ENCODE measurements around the gene ARIH1. TPM values are rescaled to one million over a fixed set of nuclear protein-coding genes. Genes with fewer than 3 reads are reported as not detected.

The ARIH1 gene
- total and polyA plus RNA-seq, 2 of the 4 experiments (the other 2 are of a cell fraction) = 24.0 to 41.2 TPM

- H3K27ac ChIP-seq (ENCODE audit: insufficient read depth, low read length) = no peak overlapping the region
- no peak overlapping the region for H3K4me3 ChIP-seq (ENCODE audit: insufficient read depth, low read depth, low read length)
- 17% methylated on average over 1 of the region's 1 CpG; no CpG with 5 or more reads in 1 of the 2 experiments for WGBS, 2 experiments (ENCODE audit: extremely low coverage in 2 of 2, insufficient read length in 1 of 2)
- no peak overlapping the region for H3K9ac ChIP-seq (ENCODE audit: low read depth, low read length)
- no peak overlapping the region for H2BK5ac ChIP-seq (ENCODE audit: low read depth, low read length, poor library complexity, severe bottlenecking)
- ATAC-seq (ENCODE audit: low read depth) (no peak), DNase-seq (no peak)
- H2BK15ac ChIP-seq (ENCODE audit: low read depth, low read length) = no peak overlapping the region
- no peak overlapping the region for H4K8ac ChIP-seq (ENCODE audit: low read depth in 2 of 2, low read length in 2 of 2)
- ChIA-PET CTCF (interaction anchor here (0.7 to 1.5 kb wide), 2 partner anchors 9 to 93 kb away, joined by 3 to 5 read pairs; no protein-coding TSS in a partner anchor), POLR2A (ENCODE audit: unreplicated experiment) (no interaction called here)
- H3K4me2 ChIP-seq (ENCODE audit: low read depth, low read length) = no peak overlapping the region
- no peaks in the 10 kb centered on the region for H3K36me3 ChIP-seq (ENCODE audit: control insufficient read depth, insufficient read depth, low read length)
- H4K5ac ChIP-seq (ENCODE audit: low read depth, low read length) = no peak overlapping the region
- intact Hi-C loops (cut with micrococcal nuclease) (no loop called here), in situ Hi-C loops (cut with MboI; ENCODE audit: low sequenced_read_pairs) (no loop called here), dilution Hi-C loops (cut with HindIII; ENCODE audit: low sequenced_read_pairs, unreplicated experiment) (no loop called here)
- no peak overlapping the region for H2AK9ac ChIP-seq (replicated peaks; ENCODE audit: low read depth, low read length, poor library complexity)
- BruUV-seq (replicated peaks) = no TSS peak
- no peaks in the 10 kb centered on the region for H3K9me3 ChIP-seq (ENCODE audit: control insufficient read depth, insufficient read depth, low read length)
- no peak overlapping the region for H3K56ac ChIP-seq (ENCODE audit: extremely low read depth, insufficient read depth, low read length)
- H2BK20ac ChIP-seq (ENCODE audit: low read depth, low read length) = no peak overlapping the region
- no peaks in the 10 kb centered on the region for H3K9me1 ChIP-seq (ENCODE audit: insufficient read depth, low read length)
- H3K4me1 ChIP-seq (ENCODE audit: control insufficient read depth, insufficient read depth, low read length) = no peaks in the 10 kb centered on the region
- H2AFZ ChIP-seq (replicated peaks; ENCODE audit: low read length, poor library complexity) = no peak overlapping the region
- TF ChIP-seq RAD21 (IDR thresholded peaks at IDR 0.05; ENCODE audit: low read length) (no peak), CTCF (conservative IDR thresholded peaks at IDR 0.05; ENCODE audit: low read depth, low read length) (no peak), POLR2A (IDR thresholded peaks at IDR 0.05; ENCODE audit: low read depth, low read length) (no peak), USF2 (IDR thresholded peaks at IDR 0.05; ENCODE audit: low read depth, low read length) (no peak), ELK1 (IDR thresholded peaks at IDR 0.05; ENCODE audit: borderline replicate concordance, low read depth, low read length) (no peak), NFE2L2 (IDR thresholded peaks at IDR 0.05; ENCODE audit: low read depth, low read length) (no peak), MXI1 (IDR thresholded peaks at IDR 0.05; ENCODE audit: borderline replicate concordance, low read depth, low read length) (no peak), CHD1 (IDR thresholded peaks at IDR 0.05; ENCODE audit: low read depth, low read length) (no peak), MAZ (IDR thresholded peaks at IDR 0.05; ENCODE audit: borderline replicate concordance, low read depth, low read length) (no peak), FOS (IDR thresholded peaks at IDR 0.05; ENCODE audit: low read depth, low read length) (no peak)
- H3K79me1 ChIP-seq (ENCODE audit: low read depth in 1 of 2, low read length in 2 of 2) = no peaks in the 10 kb centered on the region
- H4K20me1 ChIP-seq (ENCODE audit: insufficient read depth, low read length) = no peaks in the 10 kb centered on the region
- no peak overlapping the region for H2AK5ac ChIP-seq (ENCODE audit: low read depth, low read length)
- no peak overlapping the region for H3K23ac ChIP-seq (ENCODE audit: low read depth, low read length)
- H3K14ac ChIP-seq (replicated peaks; ENCODE audit: low read depth, low read length) = no peak overlapping the region
- no peak overlapping the region for H3K18ac ChIP-seq (ENCODE audit: low read depth, low read length)
- peaks cover 4% of the 10 kb centered on the region for H3K27me3 ChIP-seq (ENCODE audit: control insufficient read depth, insufficient read depth, low read length)
- no peak overlapping the region for H3K4ac ChIP-seq (ENCODE audit: low read depth, low read length)
- H2BK120ac ChIP-seq (ENCODE audit: low read depth, low read length) = no peak overlapping the region
- H4K91ac ChIP-seq (ENCODE audit: insufficient read depth, low read depth, low read length) = no peak overlapping the region
Measured at GRCh38 chr15:72445426-72445825, 28.7 kb upstream of the ARIH1 start.

Measured in IMR-90 (cell line).